ENCODE measurements around the gene TSPAN9.

TSPAN9 gene

GRCh38 chr12:3101309-3102024, 24.3 kb downstream of the TSPAN9 start:
- no peak for DNase-seq (ENCODE audit: low read depth in 2 of 2)

- DNase-seq (ENCODE audit: low read depth in 2 of 2): no peak
These were observed 25.7 kb downstream of the TSPAN9 start for GRCh38 chr12:3102771-3103410.

GRCh38 chr12:3103806-3104205, 26.6 kb downstream of the TSPAN9 start:
- DNase-seq (ENCODE audit: low read depth in 2 of 2): no peak

- DNase-seq (ENCODE audit: low read depth in 2 of 2): no peak
These were observed 28.7 kb downstream of the TSPAN9 start for GRCh38 chr12:3105690-3106479.

GRCh38 chr12:3106579-3106978, 29.4 kb downstream of the TSPAN9 start:
- no peak for DNase-seq (ENCODE audit: low read depth in 2 of 2)

GRCh38 chr12:3107071-3107583, 29.9 kb downstream of the TSPAN9 start:
- no peak for DNase-seq (ENCODE audit: low read depth in 2 of 2)

GRCh38 chr12:3107954-3108353, 30.8 kb downstream of the TSPAN9 start:
- no peak for DNase-seq (ENCODE audit: low read depth in 2 of 2)

- no peak for DNase-seq (ENCODE audit: low read depth in 2 of 2)
These were observed 33.4 kb downstream of the TSPAN9 start for GRCh38 chr12:3110578-3110977.

- no peak for DNase-seq (ENCODE audit: low read depth in 2 of 2)
These were observed 36.6 kb downstream of the TSPAN9 start for GRCh38 chr12:3113671-3114325.

GRCh38 chr12:3114671-3115070, 37.5 kb downstream of the TSPAN9 start:
- no peak for DNase-seq (ENCODE audit: low read depth in 2 of 2)

GRCh38 chr12:3115078-3115477, 37.9 kb downstream of the TSPAN9 start:
- no peak for DNase-seq (ENCODE audit: low read depth in 2 of 2)

GRCh38 chr12:3116106-3116844, 39.1 kb downstream of the TSPAN9 start:
- no peak for DNase-seq (ENCODE audit: low read depth in 2 of 2)

- DNase-seq (ENCODE audit: low read depth in 2 of 2): no peak
These were observed 40.0 kb downstream of the TSPAN9 start for GRCh38 chr12:3117144-3117581.

GRCh38 chr12:3117591-3118015, 40.4 kb downstream of the TSPAN9 start:
- no peak for DNase-seq (ENCODE audit: low read depth in 2 of 2)

- DNase-seq (ENCODE audit: low read depth in 2 of 2): no peak
These were observed 42.1 kb downstream of the TSPAN9 start for GRCh38 chr12:3119192-3119755.

- no peak for DNase-seq (ENCODE audit: low read depth in 2 of 2)
These were observed 42.8 kb downstream of the TSPAN9 start for GRCh38 chr12:3119756-3120601.

GRCh38 chr12:3120701-3121100, 43.5 kb downstream of the TSPAN9 start:
- DNase-seq (ENCODE audit: low read depth in 2 of 2): no peak

GRCh38 chr12:3122841-3123678, 45.9 kb downstream of the TSPAN9 start:
- DNase-seq (ENCODE audit: low read depth in 2 of 2): no peak

GRCh38 chr12:3123729-3124128, 46.5 kb downstream of the TSPAN9 start:
- DNase-seq (ENCODE audit: low read depth in 2 of 2): no peak

Data from stimulated activated CD4-positive, alpha-beta T cell treated with anti-CD3 and anti-CD28 coated beads, Interleukin-4, amount 100 ng/mL, for 48 hours (primary cell).